GM19351 (cell line): Measurements from ENCODE around the gene TOMM20.

ENCODE experiments used
- ATAC-seq: cut with Tn5 transposase; IDR thresholded peaks from one replicate; pipeline ENCODE4 v1.9.1; 2021; ENCODE audit warnings: mild to moderate bottlenecking, moderate library complexity; ENCODE audit not compliant: unreplicated experiment

The TOMM20 gene

DNA sequence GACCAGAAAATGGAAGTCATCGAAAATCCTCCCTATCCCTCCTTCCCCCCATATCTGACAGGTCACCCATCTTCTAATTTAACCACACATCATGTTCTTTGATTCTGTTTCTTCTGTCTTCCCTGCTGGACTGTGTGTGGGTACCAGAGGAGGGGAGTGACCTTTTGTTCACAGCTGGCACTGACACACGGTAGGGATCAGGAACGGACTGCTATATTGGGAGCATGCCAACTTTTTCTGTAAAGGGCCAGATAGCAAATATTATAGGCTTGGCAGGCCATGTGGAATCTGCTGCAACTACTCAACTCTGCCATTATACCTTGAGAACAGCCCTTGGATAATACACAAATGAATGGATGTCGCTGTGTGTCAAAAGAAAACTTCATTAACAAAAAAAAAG is 7.5 kb upstream of the TOMM20 start:
- no peak for ATAC-seq

GRCh38 chr1:235134171-235134570 is 5.5 kb upstream of the TOMM20 start:
- ATAC-seq: no peak

- ATAC-seq: no peak
Measured at GRCh38 chr1:235133086-235133485, 4.4 kb upstream of the TOMM20 start.

- no peak for ATAC-seq
Measured at GRCh38 chr1:235131961-235132360, 3.3 kb upstream of the TOMM20 start.

DNA sequence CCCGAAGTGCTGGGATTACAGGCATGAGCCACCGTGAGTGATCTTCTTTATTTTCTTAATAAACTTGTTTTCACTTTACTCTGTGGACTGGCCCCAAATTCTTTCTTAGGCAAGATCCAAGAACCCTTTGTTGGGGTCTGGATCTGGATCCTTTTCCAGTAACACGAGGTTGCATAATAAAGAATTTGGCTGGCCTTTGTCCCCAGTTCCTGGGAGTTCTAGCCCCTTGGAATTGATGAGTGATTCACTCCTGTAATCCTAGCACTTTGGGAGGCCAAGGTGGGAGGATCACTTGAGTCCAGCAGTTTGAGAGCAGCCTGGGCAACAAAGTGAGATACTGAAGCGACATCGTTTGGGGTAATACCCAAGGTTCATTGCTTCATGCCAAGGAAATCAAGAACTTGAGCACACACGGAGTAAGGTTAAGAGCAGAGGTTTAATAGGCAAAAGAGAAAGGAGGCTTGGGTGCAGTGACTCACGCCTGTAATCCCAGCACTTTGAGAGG is 2.2 kb upstream of the TOMM20 start:
- ATAC-seq: no peak

GRCh38 chr1:235129774-235130570 is 1.3 kb upstream of the TOMM20 start:
- no peak for ATAC-seq

- no peak for ATAC-seq
Measured at GRCh38 chr1:235127732-235128455, 743 bp downstream of the TOMM20 start.

GRCh38 chr1:235127203-235127602 is 1.4 kb downstream of the TOMM20 start:
- no peak for ATAC-seq

DNA sequence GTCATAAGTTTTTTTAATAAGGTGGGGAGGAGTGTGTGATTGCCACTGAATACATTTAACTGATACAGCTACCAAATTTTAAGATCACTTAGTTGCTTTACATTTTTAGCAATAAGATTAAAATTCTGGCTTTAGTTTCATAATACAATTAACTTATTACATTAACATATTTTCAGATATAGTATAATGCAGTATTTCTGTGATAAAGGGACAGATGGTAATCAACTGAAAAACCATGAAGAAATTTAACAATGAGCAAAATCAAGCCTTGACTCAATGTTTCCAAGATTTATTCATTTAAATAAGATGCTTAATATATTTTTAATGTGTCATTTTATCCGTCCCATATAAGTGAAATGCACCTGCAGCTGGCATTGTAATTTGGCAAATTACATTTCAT is 4.0 kb downstream of the TOMM20 start:
- no peak for ATAC-seq

- no peak for ATAC-seq
Measured at GRCh38 chr1:235124111-235124510, 4.5 kb downstream of the TOMM20 start.

- ATAC-seq: no peak
Measured at GRCh38 chr1:235122348-235122747, 6.3 kb downstream of the TOMM20 start.

- no peak for ATAC-seq
Measured at GRCh38 chr1:235113183-235113917, 15.3 kb downstream of the TOMM20 start.

DNA sequence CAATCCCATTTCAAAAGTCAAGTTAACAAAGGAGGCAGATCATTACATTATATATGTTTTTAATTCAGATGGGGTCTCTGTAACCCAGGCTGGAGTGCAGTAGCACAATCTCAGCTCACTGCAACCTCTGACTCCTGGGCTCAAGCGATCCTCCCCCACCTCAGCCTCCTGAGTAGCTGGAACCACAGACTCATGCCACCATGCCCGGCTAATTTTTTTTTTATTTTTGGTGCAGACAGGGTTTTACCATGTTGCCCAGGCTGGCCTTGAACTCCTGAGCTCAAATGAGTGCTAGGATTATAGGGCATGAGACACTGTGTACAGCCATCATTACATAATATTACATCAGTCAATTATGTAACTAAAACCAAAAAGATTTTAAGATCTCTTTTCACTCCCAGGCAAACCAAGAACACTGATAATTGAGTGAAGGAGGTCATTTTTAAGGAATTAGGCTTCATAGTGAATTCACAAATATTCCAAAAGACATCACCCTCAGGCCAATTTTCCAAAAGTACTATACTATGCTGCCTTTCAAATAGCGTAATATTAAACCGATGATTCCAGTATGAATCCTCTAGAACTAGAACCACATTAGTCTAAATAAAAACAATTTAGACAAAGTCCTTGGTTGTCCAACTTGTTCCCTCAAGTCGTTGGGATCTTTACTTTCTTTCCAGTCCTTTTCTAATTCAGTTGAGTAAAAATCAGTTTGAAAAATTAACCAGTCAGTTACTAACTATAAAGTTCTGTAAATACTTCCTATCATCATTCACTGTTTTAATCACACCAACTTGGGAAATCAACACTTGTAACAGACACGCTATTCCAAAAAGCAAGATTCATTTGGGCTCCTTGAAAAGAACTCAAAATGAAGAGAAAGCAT is 16.1 kb downstream of the TOMM20 start:
- ATAC-seq: no peak

DNA sequence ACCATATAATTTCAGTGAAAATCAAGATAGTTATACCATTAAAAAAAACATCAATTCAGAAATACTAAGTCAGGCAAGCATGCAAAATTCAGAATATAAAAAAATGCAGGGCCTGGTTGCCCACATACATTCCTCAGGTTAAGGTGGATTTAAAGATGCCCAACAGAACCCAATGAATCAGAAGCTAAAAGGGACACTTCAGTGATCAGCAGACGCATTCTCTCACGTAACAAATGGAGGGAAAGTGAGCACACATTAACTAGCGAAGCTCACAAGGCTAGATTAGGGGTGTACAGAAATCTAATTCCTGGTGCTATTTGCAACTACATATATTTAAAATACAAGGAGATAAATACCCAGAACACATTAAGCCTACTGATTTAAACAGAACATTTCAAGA is 17.5 kb downstream of the TOMM20 start:
- no peak for ATAC-seq

DNA sequence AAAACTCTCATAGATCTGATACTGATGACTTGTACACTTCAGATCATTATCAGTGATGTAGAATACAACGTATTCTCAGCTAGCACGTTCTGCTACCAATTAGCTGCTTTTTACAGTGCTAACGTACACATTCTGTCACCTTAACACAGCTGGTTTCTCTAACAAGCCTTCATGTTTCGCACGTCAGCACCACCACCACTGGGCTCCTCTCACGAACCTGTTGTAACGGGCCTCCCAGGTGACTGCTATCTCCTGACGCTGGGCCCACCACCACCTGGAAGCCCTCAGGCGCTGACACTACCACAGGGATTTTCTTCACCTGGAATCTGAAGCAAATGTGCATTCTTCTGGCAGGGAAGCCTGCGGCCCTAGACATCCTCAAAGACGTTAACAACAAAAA is 19.8 kb downstream of the TOMM20 start:
- no peak for ATAC-seq

GRCh38 chr1:235108185-235108593 is 20.4 kb downstream of the TOMM20 start:
- ATAC-seq: no peak

- ATAC-seq: no peak
Measured at GRCh38 chr1:235107368-235108184, 21.1 kb downstream of the TOMM20 start.

DNA sequence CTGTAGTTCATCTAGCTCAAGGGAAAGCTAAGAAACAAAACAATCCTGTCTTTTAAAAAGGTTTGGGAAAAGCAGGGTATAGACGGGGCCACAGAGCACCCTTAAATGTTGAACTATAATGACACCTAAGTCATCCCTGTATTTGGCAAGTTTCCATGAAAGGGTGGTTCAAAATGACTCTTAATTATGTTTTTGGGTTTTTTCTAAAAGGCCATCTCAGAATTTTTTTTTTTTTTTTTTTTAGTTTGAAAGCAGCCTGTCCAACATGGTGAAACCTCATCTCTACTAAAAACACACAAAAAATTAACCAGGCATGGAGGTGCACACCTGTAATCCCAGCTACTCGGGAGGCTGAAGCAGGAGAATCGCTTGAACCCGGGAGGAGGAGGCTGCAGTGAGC is 22.2 kb downstream of the TOMM20 start:
- no peak for ATAC-seq
